ENCODE data around the gene B4GALNT4.
"Not testable (repeated sequence)": the region's sequence is repeated elsewhere in the genome, so short reads cannot be mapped to it uniquely, and the experiment has no call there.

The B4GALNT4 gene

DNA sequence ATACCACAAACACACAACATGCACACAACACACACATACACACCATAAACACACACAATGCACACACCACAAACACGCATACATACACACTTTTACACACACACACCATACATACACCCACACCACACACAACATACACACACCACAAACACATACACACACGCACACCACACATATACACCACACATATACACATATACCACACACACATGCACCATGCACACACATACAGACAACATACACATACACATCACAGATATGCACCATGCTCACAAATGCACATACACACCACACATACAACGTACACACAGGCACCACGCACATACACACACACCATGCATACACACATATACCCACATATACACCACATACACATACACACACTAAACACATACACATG lies 11.7 kb upstream of the B4GALNT4 start:
- DNase-seq (no peak), ATAC-seq (no peak)

DNA sequence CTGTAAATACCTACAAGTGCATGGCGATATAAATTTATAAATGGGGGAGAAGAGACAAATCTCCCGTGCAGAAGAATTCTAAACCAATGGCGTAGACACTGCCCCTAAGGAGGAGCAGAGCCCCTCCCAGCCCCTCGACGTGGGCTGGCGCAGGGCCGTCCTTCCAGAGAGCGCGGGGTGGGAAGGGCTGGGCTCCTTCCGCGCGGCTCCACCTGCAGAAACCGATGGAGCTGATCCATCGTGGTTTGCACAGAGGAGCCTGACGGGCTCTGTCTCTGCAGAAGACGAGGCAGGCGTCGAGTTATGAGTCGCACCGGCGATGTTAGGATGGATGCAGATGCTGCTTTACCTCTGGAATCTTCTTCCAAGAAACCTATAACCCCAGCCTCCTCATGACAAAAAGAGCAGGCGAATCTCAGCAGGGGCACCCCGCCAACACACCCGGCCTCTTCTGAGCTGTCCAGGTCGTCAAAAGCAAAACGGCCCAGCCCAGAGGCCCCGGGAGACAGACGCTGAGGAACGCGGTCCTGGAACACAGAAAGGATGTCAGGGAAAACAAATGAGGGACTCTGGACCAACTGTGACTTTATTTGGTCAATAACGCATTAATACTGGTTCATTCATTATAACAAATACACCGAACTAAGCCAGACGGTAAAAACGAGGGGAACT lies 11.0 kb upstream of the B4GALNT4 start:
- no peak for DNase-seq
- no peak for ATAC-seq

DNA sequence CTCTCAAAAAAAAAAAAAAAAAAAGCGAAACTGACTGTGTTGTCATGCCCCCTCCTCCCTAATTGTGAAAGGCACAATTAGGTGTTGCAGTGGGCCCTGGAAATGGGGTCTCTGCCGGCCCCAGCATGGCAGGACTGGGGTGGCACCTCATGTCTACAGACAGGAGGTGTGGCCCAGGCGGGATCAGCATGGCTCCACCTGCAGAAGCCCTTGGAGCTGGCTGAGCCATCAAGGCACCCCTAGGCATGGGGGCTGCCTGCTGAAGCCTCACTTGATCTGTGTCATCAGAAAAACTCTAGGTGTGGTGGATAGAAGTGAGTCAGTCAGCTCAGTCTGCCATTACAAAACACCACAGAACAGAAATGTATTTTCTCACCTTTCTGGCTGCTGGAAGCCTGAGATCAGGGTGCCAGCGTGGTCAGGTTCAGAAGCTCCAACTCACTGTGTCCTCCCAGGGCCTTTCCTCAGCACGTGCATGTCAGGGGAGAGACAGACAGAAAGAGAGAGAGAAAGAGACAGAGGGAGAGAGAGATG lies 10.1 kb upstream of the B4GALNT4 start:
- peak; percentile 57 for ATAC-seq
- DNase-seq: peak; percentile 50

DNA sequence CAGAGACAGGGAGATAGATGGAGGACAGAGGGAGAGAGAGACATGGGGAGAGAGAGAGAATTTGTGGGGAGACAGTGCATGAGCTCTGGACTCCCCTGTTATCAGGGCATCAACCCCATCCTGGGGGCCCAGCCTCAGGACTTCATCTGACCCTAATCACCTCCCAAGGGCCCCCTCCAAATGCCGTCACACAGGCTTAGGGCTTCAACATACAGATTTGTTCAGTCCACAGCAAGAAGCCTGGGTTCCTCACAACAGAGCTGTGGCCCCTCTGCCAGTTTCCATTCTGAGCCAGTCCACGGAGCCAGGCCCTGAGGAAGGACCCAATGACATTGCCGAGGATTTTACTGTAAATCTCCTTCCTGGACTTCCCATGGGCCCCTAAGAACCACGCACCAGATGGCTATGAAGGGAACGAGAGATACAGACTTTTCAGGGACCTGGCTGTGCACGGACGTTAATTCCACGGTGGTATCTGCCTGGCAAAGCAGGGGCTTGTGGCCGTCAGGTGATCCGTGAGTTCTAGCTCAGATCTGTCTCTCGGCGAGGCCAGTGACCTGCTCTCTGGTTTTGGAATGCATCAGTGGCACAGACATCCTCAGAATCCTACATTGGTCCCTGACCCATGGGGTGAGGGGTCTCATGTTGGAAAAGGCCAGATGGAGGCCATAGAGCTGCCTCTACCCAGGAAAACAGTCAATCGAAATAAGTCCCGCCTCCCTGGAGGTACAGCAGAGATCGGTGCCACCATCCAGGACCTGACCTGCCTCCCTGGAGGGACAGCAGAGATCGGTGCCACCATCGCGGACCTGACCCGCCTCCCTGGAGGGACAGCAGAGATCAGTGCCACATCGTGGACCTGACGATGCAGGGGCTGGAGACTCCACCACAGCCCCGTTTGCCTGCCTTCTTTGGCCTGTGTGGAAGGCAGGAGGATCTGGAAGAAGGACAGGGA lies 8.7 kb upstream of the B4GALNT4 start:
- no peak for DNase-seq

DNA sequence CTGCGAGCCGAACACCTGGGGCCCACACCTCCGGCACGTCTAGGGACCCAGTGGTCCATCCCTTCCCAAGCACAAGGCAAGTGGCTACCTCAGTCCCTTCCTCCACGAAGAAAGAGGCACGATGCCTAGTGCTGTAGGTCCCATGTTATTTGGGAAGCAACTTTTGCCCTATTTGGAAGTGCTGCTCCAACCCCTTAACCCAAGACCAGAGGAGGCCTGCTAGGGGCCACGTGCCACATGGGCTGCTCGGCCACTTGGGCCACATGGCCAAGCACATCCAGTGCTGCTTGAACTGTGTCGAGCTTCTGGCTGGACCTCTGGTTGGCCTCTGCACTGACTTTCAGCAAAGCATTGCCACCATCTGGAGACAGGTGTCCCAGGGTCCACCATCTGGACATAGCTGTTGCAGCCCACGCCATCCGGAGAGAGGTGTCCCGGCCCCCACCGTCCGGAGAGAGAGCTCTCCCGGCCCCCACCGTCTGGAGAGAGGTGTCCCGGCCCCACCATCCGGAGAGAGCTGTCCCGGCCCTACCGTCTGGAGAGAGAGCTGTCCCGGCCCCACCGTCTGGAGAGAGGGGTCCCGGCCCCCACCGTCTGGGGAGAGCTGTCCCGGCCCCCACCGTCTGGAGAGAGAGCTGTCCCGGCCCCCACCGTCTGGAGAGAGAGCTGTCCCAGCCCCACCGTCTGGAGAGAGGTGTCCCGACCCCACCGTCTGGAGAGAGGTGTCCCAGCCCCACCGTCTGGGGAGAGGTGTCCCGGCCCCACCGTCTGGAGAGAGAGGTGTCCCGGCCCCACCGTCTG lies 6.5 kb upstream of the B4GALNT4 start:
- no peak for DNase-seq
- ATAC-seq: no peak

More for the DNA sequence above, 8.7 kb upstream of the B4GALNT4 start:
- no peak for ATAC-seq

DNA sequence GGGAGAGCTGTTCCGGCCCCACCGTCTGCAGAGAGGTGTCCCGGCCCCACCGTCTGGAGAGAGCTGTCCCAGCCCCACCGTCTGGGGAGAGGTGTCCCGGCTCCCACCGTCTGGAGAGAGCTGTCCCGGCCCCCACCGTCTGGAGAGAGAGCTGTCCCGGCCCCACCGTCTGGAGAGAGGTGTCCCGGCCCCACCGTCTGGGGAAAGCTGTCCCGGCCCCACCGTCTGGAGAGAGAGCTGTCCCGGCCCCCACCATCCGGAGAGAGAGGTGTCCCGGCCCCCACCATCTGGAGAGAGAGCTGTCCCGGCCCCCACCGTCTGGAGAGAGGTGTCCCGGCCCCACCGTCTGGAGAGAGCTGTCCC lies 5.9 kb upstream of the B4GALNT4 start:
- not testable (repeated sequence) for ATAC-seq, DNase-seq

DNA sequence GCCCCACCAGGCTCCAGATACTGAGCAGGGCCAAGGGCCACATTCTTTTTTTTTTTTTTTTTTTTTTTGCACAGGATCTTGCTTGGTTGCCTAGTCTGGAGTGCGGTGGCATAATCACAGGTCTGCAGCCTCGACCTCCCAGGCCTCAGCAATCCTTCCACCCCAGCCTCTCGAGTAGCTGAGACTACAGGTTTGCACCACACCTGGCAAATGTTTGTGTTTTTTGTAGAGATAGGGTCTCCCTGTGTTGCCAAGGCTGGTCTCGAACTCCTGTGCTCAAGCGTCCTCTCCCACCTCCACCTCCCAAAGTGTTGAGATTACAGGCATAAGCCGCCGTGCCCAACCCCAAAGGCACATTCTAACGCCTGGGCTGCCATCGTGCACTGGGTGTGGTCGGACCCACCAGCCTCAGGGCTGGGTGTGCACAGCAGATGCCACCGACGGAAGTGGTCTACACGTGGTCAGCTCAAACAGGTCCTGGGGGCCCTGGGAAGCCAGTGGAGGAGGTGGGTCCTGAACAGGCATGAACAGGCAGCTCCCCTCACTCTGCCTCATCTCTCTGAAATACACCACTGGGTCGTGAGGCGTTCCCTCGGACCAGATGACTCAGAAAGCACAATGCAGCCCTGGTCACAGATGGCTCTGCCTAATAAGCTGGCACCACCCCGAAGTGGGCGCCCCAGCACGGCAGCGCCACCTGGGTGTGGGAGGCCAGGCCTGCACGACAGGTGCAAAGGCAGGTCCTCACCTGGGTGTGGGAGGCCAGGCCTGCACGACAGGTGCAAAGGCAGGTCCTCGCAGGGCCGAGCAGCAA lies 5.1 kb upstream of the B4GALNT4 start:
- DNase-seq (peak; percentile 59), ATAC-seq (peak; percentile 66)

DNA sequence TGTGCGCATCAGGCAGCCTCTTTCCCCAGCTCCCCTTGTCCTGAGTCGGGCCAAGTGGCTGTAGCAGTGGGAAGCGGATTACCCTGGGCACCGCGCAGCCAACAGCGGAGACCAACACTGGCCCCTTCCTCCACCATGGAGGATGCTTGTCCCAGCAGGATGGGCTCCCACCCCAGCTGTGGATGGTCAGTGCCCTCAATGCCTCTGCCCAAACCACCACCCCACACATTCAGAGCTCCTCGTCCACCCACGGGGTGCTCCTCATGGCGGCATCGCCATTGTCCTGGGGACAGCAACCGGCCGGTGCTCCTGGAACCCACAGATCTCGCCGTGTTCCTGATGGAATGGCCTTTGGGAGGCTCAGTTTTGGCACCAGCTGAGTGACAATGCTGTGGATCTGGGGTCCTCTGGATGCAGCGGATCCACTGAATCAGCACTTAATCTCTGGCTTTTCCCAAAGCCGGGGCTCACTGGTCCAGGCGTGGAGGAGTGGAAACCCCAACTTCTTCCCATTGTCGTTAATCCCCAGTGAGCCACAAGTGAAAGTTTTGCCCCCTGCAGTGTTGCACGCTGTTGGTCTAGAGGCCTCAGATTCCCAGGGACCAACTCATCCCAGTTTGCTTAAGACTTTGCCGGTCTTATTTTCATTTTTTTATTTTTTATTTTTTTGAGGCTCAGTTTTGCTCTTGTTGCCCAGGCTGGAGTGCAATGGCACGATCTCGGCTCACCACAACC lies 4.1 kb upstream of the B4GALNT4 start:
- ATAC-seq: no peak

DNA sequence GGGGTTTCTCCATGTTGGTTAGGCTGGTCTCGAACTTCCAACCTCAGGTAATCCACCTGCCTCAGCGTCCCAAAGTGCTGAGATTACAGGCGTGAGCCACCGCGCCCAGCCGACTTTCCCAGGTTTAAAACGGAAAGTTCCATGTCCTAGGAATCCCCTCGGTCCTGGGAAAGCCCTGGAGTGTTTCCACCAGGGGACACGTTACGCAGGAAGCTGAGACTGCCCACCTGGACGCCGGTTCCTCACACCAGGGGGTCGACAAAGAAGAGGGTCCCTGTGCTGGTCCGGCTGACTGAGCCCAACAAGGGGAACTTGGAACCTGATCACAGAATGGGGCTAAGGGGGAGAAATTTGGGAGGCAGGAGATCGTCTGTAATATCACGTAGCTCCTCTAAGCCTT lies 3.5 kb upstream of the B4GALNT4 start:
- ATAC-seq: no peak
- no peak for DNase-seq

More for the DNA sequence above, 4.1 kb upstream of the B4GALNT4 start:
- DNase-seq: no peak

DNA sequence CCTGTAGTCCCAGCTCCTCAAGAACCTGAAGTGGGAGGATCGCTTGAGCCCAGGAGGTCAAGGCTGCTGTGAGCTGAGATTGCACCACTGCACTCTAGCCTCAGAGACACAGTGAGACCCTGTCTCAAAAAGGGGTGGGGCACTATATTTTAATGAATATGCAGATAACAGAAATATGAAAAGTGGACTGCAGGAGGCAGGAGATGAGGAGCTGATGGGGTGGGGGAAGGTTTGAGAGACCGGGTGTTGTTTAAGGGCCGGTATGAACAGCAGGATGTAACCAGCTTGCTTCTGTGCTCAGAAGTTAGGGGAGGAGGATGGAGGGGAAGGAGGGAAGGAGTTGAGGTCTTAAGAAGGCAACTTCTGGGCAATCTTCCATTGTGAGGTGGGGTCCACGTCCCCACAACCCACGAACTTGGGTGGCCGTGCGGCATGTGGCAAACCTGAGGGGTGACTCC lies 1.3 kb upstream of the B4GALNT4 start:
- ATAC-seq (no peak), DNase-seq (no peak)

DNA sequence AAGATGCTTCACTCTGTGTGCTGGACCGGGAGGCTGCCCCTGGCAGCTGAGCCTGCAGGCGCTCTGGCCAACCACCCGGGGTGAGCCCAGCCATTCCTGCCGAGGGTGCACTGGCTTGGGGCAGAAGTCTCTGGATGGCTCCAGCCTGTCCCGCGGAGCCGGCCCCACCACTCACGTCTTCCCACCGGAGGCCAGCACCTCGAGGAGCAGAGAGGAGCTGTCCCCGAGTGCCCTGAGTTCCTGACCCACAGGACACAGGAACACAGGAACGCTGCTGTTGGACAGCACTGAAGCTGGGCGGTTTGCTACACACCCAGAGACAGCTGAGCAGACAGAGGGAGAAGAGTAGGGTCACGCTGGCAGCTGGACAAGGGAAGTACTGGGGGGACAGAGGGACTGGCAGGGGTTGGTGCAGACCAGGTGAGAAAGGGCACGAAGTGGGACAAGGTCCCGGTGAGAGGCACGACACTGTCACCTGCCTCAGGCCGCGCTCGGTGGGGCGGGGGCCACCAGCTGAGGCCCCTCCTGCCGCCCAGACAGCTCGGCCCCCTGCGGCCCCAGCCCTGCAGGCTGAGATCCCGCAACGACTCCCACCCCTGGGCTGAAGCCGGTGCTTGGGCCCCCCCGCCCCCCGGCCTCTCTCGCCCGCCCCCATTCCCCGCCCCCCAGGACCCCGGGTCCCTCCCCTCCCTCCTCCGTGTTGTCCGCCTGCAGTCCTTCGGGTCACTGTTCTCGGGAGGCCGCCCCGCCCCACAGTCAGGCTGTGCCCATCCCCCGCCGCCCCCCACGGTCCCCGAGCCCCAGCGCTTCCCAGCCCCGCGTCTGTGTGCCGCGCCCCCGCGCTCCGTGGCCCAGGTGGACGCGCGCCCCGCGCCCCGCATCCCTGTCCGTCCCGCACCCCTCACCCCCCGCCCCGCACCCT lies 624 bp upstream of the B4GALNT4 start:
- DNase-seq (no peak), ATAC-seq (no peak)

DNA sequence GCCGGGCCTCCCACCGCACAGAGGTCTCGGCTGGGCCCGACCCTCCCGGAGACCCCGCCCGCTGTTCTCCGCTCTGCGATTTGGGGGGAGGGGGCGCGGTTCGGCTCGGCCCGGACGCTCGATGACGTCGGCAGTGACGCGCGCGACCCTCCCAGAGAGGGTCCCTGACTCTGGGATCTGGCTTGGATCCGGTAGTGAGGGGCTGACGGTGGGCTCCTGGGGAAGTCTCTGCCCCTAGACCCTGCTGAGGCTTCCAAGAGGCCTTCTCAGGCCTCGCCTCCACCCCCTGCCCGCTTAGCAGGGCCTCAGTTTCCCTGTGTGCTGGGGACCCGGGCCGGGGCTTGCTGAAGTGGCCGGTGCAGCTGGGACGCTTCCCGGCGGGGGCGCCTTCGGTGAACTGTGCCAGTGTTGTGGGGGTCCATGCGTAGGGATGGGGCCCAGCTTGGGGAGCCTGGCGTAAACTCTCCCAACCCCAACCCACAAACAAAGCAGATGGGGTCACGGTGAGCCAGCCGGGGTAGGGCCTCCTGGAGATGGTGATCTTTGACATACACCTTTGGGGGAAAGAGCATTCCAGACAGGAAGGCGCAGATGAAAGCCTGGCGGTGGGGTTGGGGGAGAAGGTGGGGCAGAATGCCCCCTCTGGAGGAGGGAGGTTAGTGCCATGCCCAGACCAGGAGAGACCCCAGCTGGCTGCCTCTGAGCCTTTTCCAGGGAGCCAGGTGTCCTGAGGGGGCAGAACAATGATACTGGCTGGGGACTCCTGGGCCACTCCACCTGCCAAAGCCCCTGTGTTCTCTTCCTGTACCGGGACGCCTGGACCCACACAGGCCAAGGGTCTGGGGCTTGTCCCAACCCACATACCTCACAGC lies 1.0 kb downstream of the B4GALNT4 start:
- DNase-seq: no peak
- ATAC-seq: no peak

DNA sequence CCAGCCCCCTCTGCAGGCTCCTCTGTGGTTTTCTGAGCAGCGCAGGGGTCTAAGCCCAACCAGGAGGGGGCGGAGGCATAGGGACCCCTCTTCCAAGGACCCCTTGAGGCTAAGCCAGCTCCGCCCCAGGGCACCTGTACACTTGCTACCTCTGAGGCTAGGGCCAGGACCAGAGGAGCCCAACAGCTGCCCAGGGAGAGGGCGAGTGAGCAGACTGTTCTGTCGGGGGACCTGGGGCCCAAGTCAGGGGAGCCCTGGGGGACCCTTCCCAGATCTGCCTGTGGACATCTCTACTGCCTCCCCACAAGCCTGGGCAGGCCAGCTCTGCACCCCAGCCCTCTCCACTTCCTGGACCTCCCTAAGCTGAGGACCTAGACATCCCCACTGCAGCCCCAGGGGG lies 1.8 kb downstream of the B4GALNT4 start:
- no peak for ATAC-seq

DNA sequence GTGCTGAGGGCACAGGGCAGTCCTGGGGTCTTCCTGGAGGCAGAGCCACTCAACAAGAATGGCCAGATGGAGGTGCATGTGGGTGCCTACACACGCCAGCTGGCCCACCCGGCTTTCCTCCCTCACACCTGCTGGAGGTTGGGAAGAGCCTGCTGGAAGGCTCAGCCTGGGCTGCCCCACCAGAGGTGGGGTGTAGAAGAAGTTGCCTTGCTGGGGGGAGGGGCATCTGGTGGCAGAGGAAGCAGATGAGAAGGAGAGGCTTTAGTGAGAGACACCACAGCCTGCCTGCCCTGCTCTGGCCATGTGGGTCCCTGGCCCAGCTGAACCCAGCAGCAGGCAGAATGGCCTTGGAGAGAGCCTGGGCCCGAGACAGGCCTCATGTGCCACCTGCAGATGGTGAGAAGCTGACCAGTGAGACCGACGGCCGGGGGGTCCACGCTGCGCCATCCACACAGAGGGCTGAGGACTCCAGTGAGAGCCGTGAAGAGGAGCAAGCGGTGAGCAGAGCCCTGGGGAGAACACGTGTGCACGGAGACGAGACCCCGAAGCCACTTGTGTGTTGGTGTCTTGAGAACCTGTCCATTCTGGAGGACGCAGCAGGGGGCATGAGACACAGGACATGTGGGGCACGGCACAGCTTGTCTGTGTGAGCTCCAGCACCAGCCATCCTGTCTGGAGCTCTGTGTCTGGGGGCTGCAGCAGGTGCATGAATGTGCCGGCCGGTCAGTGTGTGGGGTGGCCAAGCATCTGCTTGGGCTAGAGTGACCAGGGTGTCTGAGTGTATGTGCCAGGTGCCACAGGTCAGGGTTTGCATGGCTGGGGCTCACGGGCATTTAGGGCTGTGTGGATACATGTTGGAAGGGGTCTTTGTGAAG lies 2.7 kb downstream of the B4GALNT4 start:
- ATAC-seq (no peak), DNase-seq (no peak)

More for the DNA sequence above, 1.8 kb downstream of the B4GALNT4 start:
- no peak for DNase-seq

DNA sequence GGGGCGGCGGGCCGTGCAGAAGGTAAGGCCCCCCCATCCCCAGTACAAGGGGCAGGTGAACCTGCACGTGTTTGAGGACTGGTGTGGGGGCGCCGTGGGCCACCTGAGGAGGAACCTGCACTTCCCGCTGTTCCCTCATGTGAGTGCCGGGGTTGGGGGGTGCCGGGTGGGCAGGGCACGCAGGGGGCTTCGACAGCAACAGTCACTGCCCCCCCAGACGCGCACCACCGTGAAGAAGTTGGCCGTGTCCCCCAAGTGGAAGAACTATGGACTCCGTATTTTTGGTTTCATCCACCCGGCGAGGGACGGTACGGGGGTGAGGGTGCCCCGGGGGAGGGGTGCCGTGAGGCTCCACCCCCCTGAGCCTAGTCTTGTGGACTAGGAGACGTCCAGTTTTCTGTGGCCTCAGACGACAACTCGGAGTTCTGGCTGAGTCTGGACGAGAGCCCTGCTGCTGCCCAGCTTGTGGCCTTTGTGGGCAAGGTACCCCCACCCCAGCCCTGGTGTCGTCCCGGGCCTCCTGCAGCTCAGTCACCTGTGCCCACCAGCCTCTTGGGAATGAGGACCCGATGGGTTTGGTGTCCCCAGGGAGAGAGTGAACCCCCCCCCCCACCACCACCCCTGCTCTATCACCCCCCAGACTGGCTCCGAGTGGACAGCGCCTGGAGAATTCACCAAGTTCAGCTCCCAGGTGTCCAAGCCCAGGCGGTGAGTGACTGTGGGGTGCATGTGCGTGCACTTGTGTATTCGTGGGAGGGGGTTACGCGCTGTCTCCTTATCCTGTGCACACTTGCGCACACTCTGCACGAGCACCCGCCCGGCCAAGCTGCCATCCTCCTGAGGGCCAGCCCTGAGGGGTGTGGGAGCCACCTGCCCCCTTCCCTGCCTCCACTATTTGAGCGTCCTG lies 3.8 kb downstream of the B4GALNT4 start:
- DNase-seq (no peak), ATAC-seq (no peak)
